Measurements from ENCODE around the gene CRABP1. TPM values are rescaled to one million over a fixed set of nuclear protein-coding genes. Genes with fewer than 3 reads are reported as not detected.

The CRABP1 gene
- total RNA-seq, 4 donors from 2014 or later = 0.84 to 8.9 (median 2.0) TPM; not detected in 1

GRCh38 chr15:78323693-78324092 is 16.5 kb upstream of the CRABP1 start:
- DNase-seq (ENCODE audit: low spot score in 2 of 2) = no peak
- TF ChIP-seq CTCF (IDR thresholded peaks at IDR 0.05) = no peak
- intact Hi-C loops (cut with DNase I; ENCODE audit: low total_unique reads) = no loop called here
- H3K4me3 ChIP-seq (ENCODE audit: low read depth, poor library complexity, severe bottlenecking) = no peak overlapping the region
- 86 to 90% methylated on average over 7 of the region's 7 CpGs for WGBS, 2 donors

GRCh38 chr15:78324144-78324543 is 16.0 kb upstream of the CRABP1 start:
- no peak overlapping the region for H3K4me3 ChIP-seq (ENCODE audit: low read depth, poor library complexity, severe bottlenecking)
- 95 to 96% methylated on average over 5 of the region's 5 CpGs for WGBS, 2 donors
- intact Hi-C loops (cut with DNase I; ENCODE audit: low total_unique reads) = no loop called here
- no peak for TF ChIP-seq POLR2A (IDR thresholded peaks at IDR 0.05)
- TF ChIP-seq CTCF (IDR thresholded peaks at IDR 0.05) = no peak
- no peak for DNase-seq (ENCODE audit: low spot score in 2 of 2)

- intact Hi-C loops (cut with DNase I; ENCODE audit: low total_unique reads) = no loop called here
- 57 to 66% methylated on average over 7 of the region's 7 CpGs for WGBS, 2 donors
- TF ChIP-seq CTCF (IDR thresholded peaks at IDR 0.05) (no peak), POLR2A (IDR thresholded peaks at IDR 0.05) (no peak)
- no peak overlapping the region for H3K4me3 ChIP-seq (ENCODE audit: low read depth, poor library complexity, severe bottlenecking)
- no peak for DNase-seq (ENCODE audit: low spot score in 2 of 2)
These were observed 14.9 kb upstream of the CRABP1 start for GRCh38 chr15:78325092-78325843.

- TF ChIP-seq POLR2A (IDR thresholded peaks at IDR 0.05) = no peak
- no peak for TF ChIP-seq CTCF (IDR thresholded peaks at IDR 0.05)
- peak in 1 of 2 donors; percentile 47 for DNase-seq (ENCODE audit: low spot score in 2 of 2)
- no peak overlapping the region for H3K4me3 ChIP-seq (ENCODE audit: low read depth, poor library complexity, severe bottlenecking)
- intact Hi-C loops (cut with DNase I; ENCODE audit: low total_unique reads) = no loop called here
- 38 to 59% methylated on average over 1 of the region's 1 CpG for WGBS, 2 donors
These were observed 12.7 kb upstream of the CRABP1 start for GRCh38 chr15:78327466-78327865.

- WGBS, 2 donors = 49 to 57% methylated on average over 4 of the region's 4 CpGs
- TF ChIP-seq CTCF (IDR thresholded peaks at IDR 0.05) = no peak
- no peak for TF ChIP-seq POLR2A (IDR thresholded peaks at IDR 0.05)
- no peak for DNase-seq (ENCODE audit: low spot score in 2 of 2)
- intact Hi-C loops (cut with DNase I; ENCODE audit: low total_unique reads) = no loop called here
- no peak overlapping the region for H3K4me3 ChIP-seq (ENCODE audit: low read depth, poor library complexity, severe bottlenecking)
These were observed 10.5 kb upstream of the CRABP1 start for GRCh38 chr15:78329625-78330024.

DNA sequence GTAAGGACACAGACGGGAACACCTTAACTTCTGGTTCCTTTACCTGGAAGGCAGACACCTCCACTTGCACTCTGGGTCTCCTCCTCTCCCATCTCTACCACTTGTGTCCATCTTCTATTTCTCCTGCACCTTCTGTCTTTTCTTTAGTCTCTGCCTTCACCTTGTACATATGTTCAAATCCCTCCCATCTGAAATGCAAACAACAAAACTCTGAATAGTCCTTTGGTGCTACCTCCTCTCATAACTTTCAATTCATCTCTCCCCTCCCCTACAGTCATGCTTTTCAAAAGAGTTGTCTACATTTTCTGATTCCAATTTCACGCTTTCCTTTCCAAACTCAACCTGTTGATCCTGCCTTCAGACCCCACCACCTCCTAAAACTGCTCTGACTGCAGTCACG is 5.3 kb upstream of the CRABP1 start:
- intact Hi-C loops (cut with DNase I; ENCODE audit: low total_unique reads) = no loop called here
- TF ChIP-seq CTCF (IDR thresholded peaks at IDR 0.05) = no peak
- DNase-seq (ENCODE audit: low spot score in 2 of 2) = no peak
- no peak overlapping the region for H3K4me3 ChIP-seq (ENCODE audit: low read depth, poor library complexity, severe bottlenecking)
- 95 to 98% methylated on average over 3 of the region's 3 CpGs for WGBS, 2 donors

Data from lower leg skin (tissue), 4 donors.